SK-N-SH treated with all-trans-retinoic acid at 6 μM for 48 hours (cell line): ENCODE data around the gene DHX36.

Experiments used
- ATAC-seq: fragments of 200-7000 bp; cut with Tn5 transposase; 3 replicates; pipeline ENCODE4 v1.9.1; 2020; ENCODE audit warnings: mild to moderate bottlenecking, moderate library complexity
- BACH2 ChIP-seq: fragments of 250-450 bp; sonication (Bioruptor Pico); IDR thresholded peaks from 2 replicates; pipeline ENCODE4 v1.9.0; 2021; ENCODE audit warnings: mild to moderate bottlenecking, borderline replicate concordance
- CSDC2 ChIP-seq: fragments of 250-450 bp; sonication (Bioruptor Pico); IDR thresholded peaks from 2 replicates; pipeline ENCODE4 v1.5.0; 2020; ENCODE audit warnings: mild to moderate bottlenecking, moderate library complexity
- ESRRG ChIP-seq: fragments of 250-450 bp; sonication (Bioruptor Pico); IDR thresholded peaks from 2 replicates; pipeline ENCODE4 v1.6.1; 2021; ENCODE audit warnings: mild to moderate bottlenecking
- GLIS3 ChIP-seq: fragments of 250-450 bp; sonication (Bioruptor Pico); IDR thresholded peaks from 2 replicates; pipeline ENCODE4 v1.5.0; 2020; ENCODE audit warnings: mild to moderate bottlenecking, moderate library complexity
- ISL1 ChIP-seq: fragments of 250-450 bp; sonication (Bioruptor Pico); IDR thresholded peaks from 2 replicates; pipeline ENCODE4 v2.1.2; 2022; ENCODE audit warnings: mild to moderate bottlenecking, moderate library complexity
- OSR1 ChIP-seq: fragments of 250-450 bp; sonication (Bioruptor Pico); IDR thresholded peaks from 2 replicates; pipeline ENCODE4 v1.8.0; 2022; ENCODE audit warnings: moderate library complexity, mild to moderate bottlenecking, inconsistent platforms
- PPARA ChIP-seq: fragments of 250-450 bp; sonication (Bioruptor Pico); IDR thresholded peaks from 2 replicates; pipeline ENCODE4 v1.5.0; 2020; ENCODE audit warnings: mild to moderate bottlenecking, borderline replicate concordance
- RARB ChIP-seq: fragments of 250-450 bp; sonication (Bioruptor Pico); IDR thresholded peaks from 2 replicates; pipeline ENCODE4 v1.8.0; 2021; ENCODE audit warnings: mild to moderate bottlenecking, moderate library complexity
- SNAI2 ChIP-seq: fragments of 250-450 bp; sonication (Bioruptor Pico); IDR thresholded peaks from 2 replicates; pipeline ENCODE4 v1.5.0; 2020; ENCODE audit warnings: mild to moderate bottlenecking, moderate library complexity
- TCF4 ChIP-seq: fragments of 250-450 bp; sonication (Bioruptor Pico); IDR thresholded peaks from 2 replicates; pipeline ENCODE4 v1.8.0; 2021; ENCODE audit warnings: mild to moderate bottlenecking, moderate library complexity, borderline replicate concordance
- TOX ChIP-seq: fragments of 250-450 bp; sonication (Bioruptor Pico); IDR thresholded peaks from 2 replicates; pipeline ENCODE4 v1.8.0; 2021; ENCODE audit warnings: mild to moderate bottlenecking, moderate library complexity, borderline replicate concordance
- ZC3H10 ChIP-seq: fragments of 250-450 bp; sonication (Bioruptor Pico); IDR thresholded peaks from 2 replicates; pipeline ENCODE4 v1.5.1; 2021; ENCODE audit warnings: mild to moderate bottlenecking, moderate library complexity
- ZFP3 ChIP-seq: fragments of 250-450 bp; sonication (Bioruptor Pico); IDR thresholded peaks from 2 replicates; pipeline ENCODE4 v1.5.0; 2020; ENCODE audit warnings: mild to moderate bottlenecking, moderate library complexity
- ZFP30 ChIP-seq: fragments of 450-650 bp; formaldehyde crosslinking; IDR thresholded peaks from 2 replicates; pipeline ENCODE4 v1.5.0; 2022; ENCODE audit warnings: mild to moderate bottlenecking, moderate library complexity
- ZNF565 ChIP-seq: fragments of 450-650 bp; formaldehyde crosslinking; conservative IDR thresholded peaks from 2 replicates; pipeline ENCODE4 v1.5.0; 2020; ENCODE audit warnings: low read depth, mild to moderate bottlenecking, moderate library complexity
- ZNF70 ChIP-seq: fragments of 450-650 bp; formaldehyde crosslinking; IDR thresholded peaks from 2 replicates; pipeline ENCODE4 v1.5.0; 2020; ENCODE audit warnings: mild to moderate bottlenecking, moderate library complexity
- ZNF8 ChIP-seq: fragments of 450-650 bp; formaldehyde crosslinking; IDR thresholded peaks from 2 replicates; pipeline ENCODE4 v1.5.0; 2020; ENCODE audit warnings: mild to moderate bottlenecking, moderate library complexity
- TF ChIP-seq, protein P1 (sequence below): fragments of 250-450 bp; sonication (Bioruptor Pico); IDR thresholded peaks from 2 replicates; pipeline ENCODE4 v1.8.0; 2021; ENCODE audit warnings: low read depth, mild to moderate bottlenecking, moderate library complexity, borderline replicate concordance
- TF ChIP-seq, protein P2 (sequence below): fragments of 250-450 bp; sonication (Bioruptor Pico); IDR thresholded peaks from 2 replicates; pipeline ENCODE4 v1.8.0; 2020; ENCODE audit warnings: mild to moderate bottlenecking, moderate library complexity, borderline replicate concordance
- TF ChIP-seq, protein P3 (sequence below): fragments of 250-450 bp; sonication (Bioruptor Pico); IDR thresholded peaks from 2 replicates; pipeline ENCODE4 v1.5.1; 2021; ENCODE audit warnings: mild to moderate bottlenecking, moderate library complexity

Gene DHX36

DNA sequence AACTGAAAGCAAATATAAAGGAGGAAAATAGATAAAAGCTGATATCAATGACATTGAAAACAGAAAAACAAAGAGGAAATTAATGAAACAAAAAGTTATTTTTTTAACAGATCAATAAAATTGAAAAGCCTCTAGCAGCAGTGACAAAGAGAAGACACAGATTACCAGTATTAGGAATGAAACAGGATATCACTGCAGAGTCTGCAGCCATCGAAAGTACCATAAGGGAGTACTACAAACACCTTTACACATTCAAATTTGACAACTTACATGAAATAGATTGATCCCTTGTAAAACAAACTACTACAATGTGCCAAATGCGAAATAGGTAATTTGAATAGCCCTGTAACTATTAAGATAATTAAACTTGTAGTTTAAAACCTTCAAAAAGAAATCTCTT lies 24.9 kb upstream of the DHX36 start (continued):
- TF ChIP-seq, protein P1, sequence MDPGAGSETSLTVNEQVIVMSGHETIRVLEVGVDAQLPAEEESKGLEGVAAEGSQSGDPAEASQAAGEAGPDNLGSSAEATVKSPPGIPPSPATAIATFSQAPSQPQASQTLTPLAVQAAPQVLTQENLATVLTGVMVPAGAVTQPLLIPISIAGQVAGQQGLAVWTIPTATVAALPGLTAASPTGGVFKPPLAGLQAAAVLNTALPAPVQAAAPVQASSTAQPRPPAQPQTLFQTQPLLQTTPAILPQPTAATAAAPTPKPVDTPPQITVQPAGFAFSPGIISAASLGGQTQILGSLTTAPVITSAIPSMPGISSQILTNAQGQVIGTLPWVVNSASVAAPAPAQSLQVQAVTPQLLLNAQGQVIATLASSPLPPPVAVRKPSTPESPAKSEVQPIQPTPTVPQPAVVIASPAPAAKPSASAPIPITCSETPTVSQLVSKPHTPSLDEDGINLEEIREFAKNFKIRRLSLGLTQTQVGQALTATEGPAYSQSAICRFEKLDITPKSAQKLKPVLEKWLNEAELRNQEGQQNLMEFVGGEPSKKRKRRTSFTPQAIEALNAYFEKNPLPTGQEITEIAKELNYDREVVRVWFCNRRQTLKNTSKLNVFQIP (CRISPR knock-in tag), result no peak

DNA sequence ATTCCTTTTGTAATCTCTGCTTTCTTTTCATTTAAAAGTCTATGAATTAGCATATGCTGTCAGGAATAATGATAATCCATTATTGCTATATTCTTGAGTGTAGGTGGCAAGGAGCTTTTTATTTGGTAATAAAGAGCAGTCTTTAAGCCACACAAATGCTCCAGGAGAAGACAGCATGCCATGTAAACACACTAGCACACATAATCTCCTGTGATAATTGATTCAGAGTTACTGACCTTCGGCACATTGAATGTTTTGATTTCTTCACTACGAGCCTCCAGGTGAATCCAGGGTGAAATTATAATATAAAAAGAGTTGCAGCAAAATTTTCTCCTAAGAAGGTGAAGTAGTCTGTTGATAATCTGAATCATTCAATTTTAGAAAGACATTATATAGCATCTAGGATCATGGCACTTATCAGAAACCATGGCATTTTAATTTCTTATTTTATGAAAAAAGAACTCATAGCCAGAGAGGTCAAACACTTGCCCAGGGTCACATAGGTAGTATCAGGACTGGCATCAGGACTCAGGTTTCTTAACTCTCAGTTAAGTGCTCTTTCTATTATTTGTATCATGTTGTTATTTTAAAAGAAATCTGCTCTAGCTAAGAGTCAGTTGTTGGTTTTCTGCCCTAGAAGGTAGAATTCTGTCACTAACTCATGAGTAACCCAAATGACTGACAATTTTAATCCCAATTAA lies 21.3 kb upstream of the DHX36 start:
- ATAC-seq, result no peak
- TF ChIP-seq ZC3H10 (CRISPR knock-in tag) (no peak), ZNF70 (no peak), RARB (CRISPR knock-in tag) (no peak), BACH2 (CRISPR knock-in tag) (no peak), GLIS3 (CRISPR knock-in tag) (no peak), PPARA (no peak), ZFP30 (CRISPR knock-in tag) (no peak), ISL1 (CRISPR knock-in tag) (no peak), ESRRG (CRISPR knock-in tag) (no peak), SNAI2 (CRISPR knock-in tag) (no peak), OSR1 (CRISPR knock-in tag) (no peak), ZNF565 (CRISPR knock-in tag) (no peak), TCF4 (CRISPR knock-in tag) (no peak), ZNF8 (no peak), CSDC2 (CRISPR knock-in tag) (no peak)
- TF ChIP-seq, protein P2, sequence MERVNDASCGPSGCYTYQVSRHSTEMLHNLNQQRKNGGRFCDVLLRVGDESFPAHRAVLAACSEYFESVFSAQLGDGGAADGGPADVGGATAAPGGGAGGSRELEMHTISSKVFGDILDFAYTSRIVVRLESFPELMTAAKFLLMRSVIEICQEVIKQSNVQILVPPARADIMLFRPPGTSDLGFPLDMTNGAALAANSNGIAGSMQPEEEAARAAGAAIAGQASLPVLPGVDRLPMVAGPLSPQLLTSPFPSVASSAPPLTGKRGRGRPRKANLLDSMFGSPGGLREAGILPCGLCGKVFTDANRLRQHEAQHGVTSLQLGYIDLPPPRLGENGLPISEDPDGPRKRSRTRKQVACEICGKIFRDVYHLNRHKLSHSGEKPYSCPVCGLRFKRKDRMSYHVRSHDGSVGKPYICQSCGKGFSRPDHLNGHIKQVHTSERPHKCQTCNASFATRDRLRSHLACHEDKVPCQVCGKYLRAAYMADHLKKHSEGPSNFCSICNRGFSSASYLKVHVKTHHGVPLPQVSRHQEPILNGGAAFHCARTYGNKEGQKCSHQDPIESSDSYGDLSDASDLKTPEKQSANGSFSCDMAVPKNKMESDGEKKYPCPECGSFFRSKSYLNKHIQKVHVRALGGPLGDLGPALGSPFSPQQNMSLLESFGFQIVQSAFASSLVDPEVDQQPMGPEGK (CRISPR knock-in tag), result no peak

DNA sequence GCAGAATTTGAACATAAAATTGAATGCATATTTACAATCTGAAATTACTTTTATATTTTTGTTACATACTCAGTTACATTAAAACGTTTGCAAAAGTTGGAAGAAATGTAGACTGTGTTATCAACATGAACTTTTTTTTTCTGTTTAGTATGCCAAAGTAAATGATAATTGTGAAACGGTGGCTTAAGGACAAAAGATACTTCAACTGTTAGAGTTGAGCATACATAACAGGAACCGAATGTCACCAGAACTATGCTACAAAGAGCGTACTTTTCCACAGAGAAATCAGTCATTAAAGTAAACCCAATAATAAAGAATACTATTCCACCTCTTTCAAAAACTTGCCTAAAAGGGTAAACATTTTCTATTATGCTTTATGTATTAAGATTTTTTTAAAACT lies 14.3 kb upstream of the DHX36 start:
- no peak for ATAC-seq
- TF ChIP-seq ZFP3 (no peak), ESRRG (CRISPR knock-in tag) (no peak), TOX (CRISPR knock-in tag) (no peak), SNAI2 (CRISPR knock-in tag) (no peak), ZNF70 (no peak)
- TF ChIP-seq, protein P1 (CRISPR knock-in tag), result no peak

DNA sequence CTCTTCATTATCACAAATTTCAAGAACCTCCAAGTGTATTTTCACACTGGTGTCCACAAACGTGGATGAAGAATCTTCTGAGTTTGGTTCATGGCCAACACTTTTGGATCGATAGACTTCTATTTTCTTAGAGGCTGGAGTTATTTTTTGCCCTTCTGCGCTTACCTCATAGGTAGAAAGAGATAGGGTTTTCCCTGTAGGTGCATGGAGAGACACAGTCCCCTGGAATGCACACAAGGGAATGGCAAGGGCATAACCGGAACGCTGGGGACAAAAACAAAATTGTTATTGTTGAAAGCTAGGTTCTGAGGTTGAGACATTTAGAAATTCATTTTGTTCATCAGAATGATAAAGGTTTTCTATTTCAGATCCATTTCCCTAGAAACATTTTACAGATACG lies 13.7 kb upstream of the DHX36 start:
- ATAC-seq, result no peak
- no peak for TF ChIP-seq PPARA
- no peak for TF ChIP-seq ZFP3
- TF ChIP-seq, protein P3, sequence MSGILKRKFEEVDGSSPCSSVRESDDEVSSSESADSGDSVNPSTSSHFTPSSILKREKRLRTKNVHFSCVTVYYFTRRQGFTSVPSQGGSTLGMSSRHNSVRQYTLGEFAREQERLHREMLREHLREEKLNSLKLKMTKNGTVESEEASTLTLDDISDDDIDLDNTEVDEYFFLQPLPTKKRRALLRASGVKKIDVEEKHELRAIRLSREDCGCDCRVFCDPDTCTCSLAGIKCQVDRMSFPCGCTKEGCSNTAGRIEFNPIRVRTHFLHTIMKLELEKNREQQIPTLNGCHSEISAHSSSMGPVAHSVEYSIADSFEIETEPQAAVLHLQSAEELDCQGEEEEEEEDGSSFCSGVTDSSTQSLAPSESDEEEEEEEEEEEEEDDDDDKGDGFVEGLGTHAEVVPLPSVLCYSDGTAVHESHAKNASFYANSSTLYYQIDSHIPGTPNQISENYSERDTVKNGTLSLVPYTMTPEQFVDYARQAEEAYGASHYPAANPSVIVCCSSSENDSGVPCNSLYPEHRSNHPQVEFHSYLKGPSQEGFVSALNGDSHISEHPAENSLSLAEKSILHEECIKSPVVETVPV (CRISPR knock-in tag), result no peak
- TF ChIP-seq ZNF565 (CRISPR knock-in tag), result no peak
- TF ChIP-seq, protein P2 (CRISPR knock-in tag), result no peak
- TF ChIP-seq TCF4 (CRISPR knock-in tag), result no peak
- TF ChIP-seq RARB (CRISPR knock-in tag), result no peak
- TF ChIP-seq, protein P1 (CRISPR knock-in tag), result no peak
- TF ChIP-seq CSDC2 (CRISPR knock-in tag), result no peak
- no peak for TF ChIP-seq OSR1 (CRISPR knock-in tag)
